Thoracic aorta (tissue), 2 donors: ENCODE data around the gene VDR. TPM values are rescaled to one million over a fixed set of nuclear protein-coding genes. Genes with fewer than 3 reads are reported as not detected.

Source experiments
- ATAC-seq: fragments of 150-250 bp; one replicate; pipeline ENCODE4 v1.8.0; 2017; ENCODE audit warnings: low read depth; ENCODE audit not compliant: insufficient number of reproducible peaks, low FRiP score
- DNase-seq: peaks from one replicate; pipeline ENCODE4 v3.0.0-alpha.2; 2020; ENCODE audit warnings: low spot score
- H3K27ac ChIP-seq, 2 donors: fragments of 200-600 bp; sonication (generic); 1 replicate in 1 of 2; 2 replicates in 1 of 2; pipeline ENCODE4 v1.5.1; 2016; ENCODE audit warnings: mild to moderate bottlenecking in 2 of 2, moderate library complexity in 2 of 2
- H3K27me3 ChIP-seq: fragments of 200-600 bp; sonication (generic); replicated peaks from 2 replicates; pipeline ENCODE4 v1.6.0; 2016; ENCODE audit warnings: mild to moderate bottlenecking; ENCODE audit not compliant: insufficient read depth
- H3K36me3 ChIP-seq: fragments of 200-600 bp; sonication (generic); one replicate; pipeline ENCODE4 v1.5.1; 2016
- H3K4me1 ChIP-seq, 2 donors: fragments of 200-600 bp; sonication (generic); 1 replicate in 1 of 2; 2 replicates in 1 of 2; pipeline versions ENCODE4 v1.5.1 to v1.6.0; 2016; ENCODE audit warnings: low read depth in 2 of 2, mild to moderate bottlenecking in 1 of 2; ENCODE audit not compliant: control insufficient read depth in 1 of 2
- H3K4me3 ChIP-seq: fragments of 200-600 bp; sonication (generic); 2 replicates; pipeline ENCODE4 v1.5.1; 2016; ENCODE audit warnings: mild to moderate bottlenecking
- H3K9me3 ChIP-seq: fragments of 200-600 bp; sonication (generic); 2 replicates; pipeline ENCODE4 v1.5.1; 2016
- CTCF ChIP-seq: fragments of 200-600 bp; sonication (generic); IDR thresholded peaks from one replicate; pipeline ENCODE4 v1.5.1; 2019; ENCODE audit warnings: antibody characterized with exemption
- total RNA-seq, 2 donors: library from RNA; depleted of rRNA; stranded (reverse); fragments of >200 nt; gene quantifications; one replicate each; pipeline versions ENCODE4 v1.1.0 to v1.2.3, GENCODE V29; 2016

VDR gene
- 10 to 100 TPM in 1 of 2 donors, 1 to 10 TPM in 1; 6.8 to 10.3 TPM for total RNA-seq

- peak; percentile 53 for ATAC-seq
These were observed at the start of gene VDR for GRCh38 chr12:47904713-47905709. VDR (minus strand) TSS chr12:47904994; CDS start chr12:47879113, 25,881 bp downstream.

GRCh38 chr12:47954058-47954457, 49.3 kb upstream of the VDR start:
- no peak for ATAC-seq
- TF ChIP-seq CTCF: no peak
- H3K36me3 ChIP-seq: no peaks in the 10 kb centered on the region
- no peak overlapping the region for H3K4me3 ChIP-seq
- no peak for DNase-seq
- no peaks in the 10 kb centered on the region for H3K9me3 ChIP-seq
- H3K27me3 ChIP-seq: no peaks in the 10 kb centered on the region
- peaks cover 0 to 3% of the 10 kb centered on the region in 2 donors for H3K4me1 ChIP-seq
- H3K27ac ChIP-seq: no peak overlapping the region

More at GRCh38 chr12:47904713-47905709, at the start of gene VDR:
- no peaks in the 10 kb centered on the region for H3K36me3 ChIP-seq
- peak within 1 kb of the TSS; percentile 8 to 56 for H3K27ac ChIP-seq
- no peak for DNase-seq
- peak within 1 kb of the TSS; percentile 87 for H3K4me3 ChIP-seq
- no peaks in the 10 kb centered on the region for H3K9me3 ChIP-seq
- H3K27me3 ChIP-seq: no peaks in the 10 kb centered on the region
- peaks cover 18 to 25% of the 10 kb centered on the region in 2 donors for H3K4me1 ChIP-seq
- peak; percentile 30 for TF ChIP-seq CTCF

DNA sequence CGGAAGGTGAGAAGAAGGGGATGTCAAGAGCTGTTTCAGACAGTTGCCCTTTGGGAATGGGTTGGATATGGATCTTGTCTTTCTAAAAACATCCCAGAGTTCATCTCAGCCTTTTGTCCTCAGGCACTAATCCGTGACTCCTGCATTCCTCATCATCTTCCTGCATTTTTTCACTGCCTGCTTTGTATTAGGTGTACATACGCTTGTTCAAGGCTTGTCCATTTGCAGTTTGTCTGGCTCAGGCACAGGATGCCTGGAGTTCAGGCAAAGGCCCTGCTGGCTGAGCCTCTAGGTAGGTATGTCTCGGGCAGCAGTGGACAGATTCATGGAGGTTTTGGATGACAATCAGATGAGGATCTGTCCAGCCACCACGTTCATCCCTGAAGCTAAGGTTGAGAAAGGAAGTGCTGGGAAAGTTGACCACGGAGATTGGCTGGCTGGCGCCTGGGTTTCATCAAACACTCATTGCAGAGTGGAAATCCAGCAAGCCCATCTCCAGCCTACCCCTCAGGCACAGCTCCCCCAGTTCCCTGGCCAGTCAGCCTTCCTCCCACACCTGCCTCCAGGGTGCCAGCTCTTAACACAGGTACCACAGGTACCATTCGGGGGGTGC, 46.2 kb upstream of the VDR start:
- Histone ChIP-seq H3K4me3 (no peak overlapping the region), H3K27me3 (no peaks in the 10 kb centered on the region), H3K27ac (no peak overlapping the region), H3K36me3 (no peaks in the 10 kb centered on the region), H3K4me1 (peaks cover 0 to 6% of the 10 kb centered on the region in 2 donors), H3K9me3 (no peaks in the 10 kb centered on the region)
- ATAC-seq: no peak
- no peak for TF ChIP-seq CTCF
- DNase-seq: no peak

DNA sequence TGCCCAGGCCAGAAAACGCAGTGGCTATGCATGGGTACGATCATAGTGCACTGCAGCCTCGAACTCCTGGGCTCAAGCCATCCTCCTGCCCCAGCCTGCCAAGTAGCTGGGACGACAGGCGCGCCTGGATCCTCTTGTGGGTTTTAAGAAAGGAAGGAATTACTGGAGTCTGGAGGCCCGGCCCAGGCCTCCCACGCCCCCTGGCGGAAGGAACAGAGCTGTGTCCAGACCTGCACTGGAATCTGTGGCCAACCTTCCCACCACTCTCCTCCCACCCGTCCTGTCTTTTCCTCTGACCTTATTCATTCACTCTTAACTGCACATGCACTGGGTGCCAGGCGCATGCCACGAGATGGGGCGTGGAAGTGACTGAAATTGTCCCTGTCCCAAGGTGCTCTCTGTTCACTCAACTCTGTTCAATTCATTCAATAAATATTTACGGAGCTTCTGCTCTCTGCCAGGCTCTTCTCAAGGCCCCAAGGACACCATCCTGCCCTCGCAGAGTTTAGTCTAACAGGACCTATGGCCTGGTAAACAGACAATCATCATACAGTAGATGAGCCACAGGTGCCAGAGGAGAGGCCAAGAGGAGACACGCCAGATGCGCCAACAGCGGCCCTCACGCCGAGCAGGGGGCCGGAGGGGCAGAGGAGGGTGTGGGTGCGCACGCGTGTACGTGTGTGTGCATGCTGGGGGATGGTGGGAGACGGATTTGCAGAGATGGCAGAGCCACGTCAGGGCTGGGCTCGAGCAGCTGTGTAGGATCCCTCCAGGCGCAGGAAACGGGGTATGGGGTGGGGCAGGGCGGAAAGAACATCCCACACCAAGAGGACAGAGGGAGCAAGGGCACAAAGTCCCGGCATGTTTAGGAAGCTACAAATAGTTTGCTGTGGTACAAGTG, 44.9 kb upstream of the VDR start:
- ATAC-seq (peak; percentile 26), DNase-seq (peak; percentile 9)
- H3K27ac ChIP-seq: no peak overlapping the region
- H3K4me3 ChIP-seq: no peak overlapping the region
- no peaks in the 10 kb centered on the region for H3K9me3 ChIP-seq
- no peaks in the 10 kb centered on the region for H3K27me3 ChIP-seq
- no peaks in the 10 kb centered on the region for H3K36me3 ChIP-seq
- TF ChIP-seq CTCF: peak; percentile 83
- peaks cover 0 to 6% of the 10 kb centered on the region in 2 donors for H3K4me1 ChIP-seq
